ENCODE data around the gene GNPTG. TPM values are rescaled to one million over a fixed set of nuclear protein-coding genes. Genes with fewer than 3 reads are reported as not detected.

Gene GNPTG
- total and polyA plus RNA-seq, 9 of the 15 experiments (the other 6 are each of a cell fraction or from before 2014, with no cell fraction given): 0.69 to 33.3 (median 13.6) TPM

- TF ChIP-seq CTCFL (IDR thresholded peaks at IDR 0.05; ENCODE audit: borderline replicate concordance, insufficient read depth, low read depth, low read length, poor library complexity, severe bottlenecking): peak; percentile 92
- no peak for TF ChIP-seq ZKSCAN8 (CRISPR knock-in tag; IDR thresholded peaks at IDR 0.05)
- peak; percentile 53 for TF ChIP-seq VEZF1 (CRISPR knock-in tag; IDR thresholded peaks at IDR 0.05)
- no peak for TF ChIP-seq NEUROD1 (IDR thresholded peaks at IDR 0.05; ENCODE audit: borderline replicate concordance, low read depth, low read length, partially characterized antibody)
- TF ChIP-seq ETS2 (tag; IDR thresholded peaks at IDR 0.05; ENCODE audit: borderline replicate concordance, poor library complexity, severe bottlenecking): no peak
- no peak for TF ChIP-seq ETV1 (tag; conservative IDR thresholded peaks at IDR 0.05; ENCODE audit: low read depth)
- TF ChIP-seq CTCF (IDR thresholded peaks at IDR 0.05 in 2 of 3, conservative IDR thresholded peaks at IDR 0.05 in 1 of 3; ENCODE audit: insufficient read depth in 2 of 3, low read depth in 1 of 3, low read length in 3 of 3): peak; percentile 54 to 62 (median 58); a peak in 5 of 6 replicates
- no peak for TF ChIP-seq TAF1 (IDR thresholded peaks at IDR 0.05; ENCODE audit: control insufficient read depth, extremely low read depth, insufficient read depth, low read length, severe bottlenecking)
- TF ChIP-seq NFXL1 (CRISPR knock-in tag; IDR thresholded peaks at IDR 0.05): no peak
- peak in 1 of 2 experiments; percentile 16; a peak in 1 of 4 replicates for TF ChIP-seq RAD21 (CRISPR knock-in tag; conservative IDR thresholded peaks at IDR 0.05 in 1 of 2, IDR thresholded peaks at IDR 0.05 in 1 of 2)
- no peak for TF ChIP-seq DPF2 (IDR thresholded peaks at IDR 0.05)
Observed at GRCh38 chr16:1338119-1338730, 13.5 kb upstream of the GNPTG start (continued).
